ENCODE results near the gene BTBD2.

Gene BTBD2
- 44.4 to 61.8 (median 49.8) reads per million in 3 donors for total RNA-seq

- DNase-seq = peak; percentile 22 to 38 (median 30)
- peaks cover 6% of the 10 kb centered on the region for H3K4me1 ChIP-seq (ENCODE audit: control insufficient read depth, insufficient read depth, low read length, poor library complexity, severe bottlenecking)
- H3K4me3 ChIP-seq (ENCODE audit: insufficient read depth, low read depth, low read length, poor library complexity, severe bottlenecking) = no peak within 1 kb of the TSS
- no peaks in the 10 kb centered on the region for H3K36me3 ChIP-seq (ENCODE audit: control insufficient read depth, insufficient read depth, low read length)
- H3K27me3 ChIP-seq (replicated peaks; ENCODE audit: control insufficient read depth, insufficient read depth, low read length, poor library complexity, severe bottlenecking) = no peaks in the 10 kb centered on the region
- H3K9me3 ChIP-seq (ENCODE audit: control insufficient read depth, low read length) = no peaks in the 10 kb centered on the region
- no peak within 1 kb of the TSS for H3K27ac ChIP-seq (ENCODE audit: insufficient read depth, low read length, poor library complexity, severe bottlenecking)
These were observed at the start of gene BTBD2 for GRCh38 chr19:2015608-2015950. TSS of gene BTBD2 (minus strand) at chr19:2015714. CDS start at chr19:2015703, 11 bp downstream.

- Histone ChIP-seq H3K27ac (ENCODE audit: insufficient read depth, low read length, poor library complexity, severe bottlenecking) (no peak overlapping the region), H3K27me3 (replicated peaks; ENCODE audit: control insufficient read depth, insufficient read depth, low read length, poor library complexity, severe bottlenecking) (no peaks in the 10 kb centered on the region), H3K36me3 (ENCODE audit: control insufficient read depth, insufficient read depth, low read length) (no peaks in the 10 kb centered on the region), H3K4me3 (ENCODE audit: insufficient read depth, low read depth, low read length, poor library complexity, severe bottlenecking) (no peak overlapping the region), H3K4me1 (ENCODE audit: control insufficient read depth, insufficient read depth, low read length, poor library complexity, severe bottlenecking) (peaks cover 19% of the 10 kb centered on the region), H3K9me3 (ENCODE audit: control insufficient read depth, low read length) (no peaks in the 10 kb centered on the region)
- no peak for DNase-seq
These were observed 49.4 kb upstream of the BTBD2 start for GRCh38 chr19:2064788-2065524.

GRCh38 chr19:2064395-2064787 is 48.9 kb upstream of the BTBD2 start:
- no peak overlapping the region for H3K27ac ChIP-seq (ENCODE audit: insufficient read depth, low read length, poor library complexity, severe bottlenecking)
- H3K27me3 ChIP-seq (replicated peaks; ENCODE audit: control insufficient read depth, insufficient read depth, low read length, poor library complexity, severe bottlenecking) = no peaks in the 10 kb centered on the region
- H3K9me3 ChIP-seq (ENCODE audit: control insufficient read depth, low read length) = no peaks in the 10 kb centered on the region
- H3K36me3 ChIP-seq (ENCODE audit: control insufficient read depth, insufficient read depth, low read length) = no peaks in the 10 kb centered on the region
- peaks cover 24% of the 10 kb centered on the region for H3K4me1 ChIP-seq (ENCODE audit: control insufficient read depth, insufficient read depth, low read length, poor library complexity, severe bottlenecking)
- no peak for DNase-seq
- H3K4me3 ChIP-seq (ENCODE audit: insufficient read depth, low read depth, low read length, poor library complexity, severe bottlenecking) = no peak overlapping the region

- Histone ChIP-seq H3K27me3 (replicated peaks; ENCODE audit: control insufficient read depth, insufficient read depth, low read length, poor library complexity, severe bottlenecking) (no peaks in the 10 kb centered on the region), H3K27ac (ENCODE audit: insufficient read depth, low read length, poor library complexity, severe bottlenecking) (no peak overlapping the region), H3K4me1 (ENCODE audit: control insufficient read depth, insufficient read depth, low read length, poor library complexity, severe bottlenecking) (peaks cover 30% of the 10 kb centered on the region), H3K4me3 (ENCODE audit: insufficient read depth, low read depth, low read length, poor library complexity, severe bottlenecking) (no peak overlapping the region), H3K36me3 (ENCODE audit: control insufficient read depth, insufficient read depth, low read length) (no peaks in the 10 kb centered on the region), H3K9me3 (ENCODE audit: control insufficient read depth, low read length) (no peaks in the 10 kb centered on the region)
- DNase-seq = no peak
These were observed 48.3 kb upstream of the BTBD2 start for GRCh38 chr19:2063824-2064223.

- no peak for DNase-seq
- Histone ChIP-seq H3K4me1 (ENCODE audit: control insufficient read depth, insufficient read depth, low read length, poor library complexity, severe bottlenecking) (peaks cover 40% of the 10 kb centered on the region), H3K27ac (ENCODE audit: insufficient read depth, low read length, poor library complexity, severe bottlenecking) (no peak overlapping the region)
These were observed 47.3 kb upstream of the BTBD2 start for GRCh38 chr19:2062770-2063169.

GRCh38 chr19:2062389-2062729 is 46.8 kb upstream of the BTBD2 start:
- no peaks in the 10 kb centered on the region for H3K27me3 ChIP-seq (replicated peaks; ENCODE audit: control insufficient read depth, insufficient read depth, low read length, poor library complexity, severe bottlenecking)
- no peak for DNase-seq
- H3K4me1 ChIP-seq (ENCODE audit: control insufficient read depth, insufficient read depth, low read length, poor library complexity, severe bottlenecking) = peaks cover 44% of the 10 kb centered on the region
- peak overlapping the region; percentile 96 for H3K27ac ChIP-seq (ENCODE audit: insufficient read depth, low read length, poor library complexity, severe bottlenecking)
- no peaks in the 10 kb centered on the region for H3K9me3 ChIP-seq (ENCODE audit: control insufficient read depth, low read length)
- no peaks in the 10 kb centered on the region for H3K36me3 ChIP-seq (ENCODE audit: control insufficient read depth, insufficient read depth, low read length)
- peak overlapping the region; percentile 63 for H3K4me3 ChIP-seq (ENCODE audit: insufficient read depth, low read depth, low read length, poor library complexity, severe bottlenecking)

More at GRCh38 chr19:2062770-2063169, 47.3 kb upstream of the BTBD2 start:
- no peak overlapping the region for H3K4me3 ChIP-seq (ENCODE audit: insufficient read depth, low read depth, low read length, poor library complexity, severe bottlenecking)
- no peaks in the 10 kb centered on the region for H3K36me3 ChIP-seq (ENCODE audit: control insufficient read depth, insufficient read depth, low read length)
- H3K27me3 ChIP-seq (replicated peaks; ENCODE audit: control insufficient read depth, insufficient read depth, low read length, poor library complexity, severe bottlenecking) = no peaks in the 10 kb centered on the region
- H3K9me3 ChIP-seq (ENCODE audit: control insufficient read depth, low read length) = no peaks in the 10 kb centered on the region

GRCh38 chr19:2061495-2062388 is 46.2 kb upstream of the BTBD2 start:
- Histone ChIP-seq H3K4me3 (ENCODE audit: insufficient read depth, low read depth, low read length, poor library complexity, severe bottlenecking) (peak overlapping the region; percentile 63), H3K27ac (ENCODE audit: insufficient read depth, low read length, poor library complexity, severe bottlenecking) (peak overlapping the region; percentile 96), H3K4me1 (ENCODE audit: control insufficient read depth, insufficient read depth, low read length, poor library complexity, severe bottlenecking) (peaks cover 50% of the 10 kb centered on the region), H3K27me3 (replicated peaks; ENCODE audit: control insufficient read depth, insufficient read depth, low read length, poor library complexity, severe bottlenecking) (no peaks in the 10 kb centered on the region), H3K9me3 (ENCODE audit: control insufficient read depth, low read length) (no peaks in the 10 kb centered on the region), H3K36me3 (ENCODE audit: control insufficient read depth, insufficient read depth, low read length) (no peaks in the 10 kb centered on the region)
- DNase-seq = peak; percentile 98 to 99 (median 99)

GRCh38 chr19:2060884-2061494 is 45.5 kb upstream of the BTBD2 start:
- no peak for DNase-seq
- Histone ChIP-seq H3K4me1 (ENCODE audit: control insufficient read depth, insufficient read depth, low read length, poor library complexity, severe bottlenecking) (peaks cover 57% of the 10 kb centered on the region), H3K36me3 (ENCODE audit: control insufficient read depth, insufficient read depth, low read length) (no peaks in the 10 kb centered on the region), H3K27ac (ENCODE audit: insufficient read depth, low read length, poor library complexity, severe bottlenecking) (peak overlapping the region; percentile 96), H3K9me3 (ENCODE audit: control insufficient read depth, low read length) (no peaks in the 10 kb centered on the region), H3K4me3 (ENCODE audit: insufficient read depth, low read depth, low read length, poor library complexity, severe bottlenecking) (peak overlapping the region; percentile 54), H3K27me3 (replicated peaks; ENCODE audit: control insufficient read depth, insufficient read depth, low read length, poor library complexity, severe bottlenecking) (no peaks in the 10 kb centered on the region)

- Histone ChIP-seq H3K4me1 (ENCODE audit: control insufficient read depth, insufficient read depth, low read length, poor library complexity, severe bottlenecking) (peaks cover 64% of the 10 kb centered on the region), H3K36me3 (ENCODE audit: control insufficient read depth, insufficient read depth, low read length) (no peaks in the 10 kb centered on the region), H3K27ac (ENCODE audit: insufficient read depth, low read length, poor library complexity, severe bottlenecking) (peak overlapping the region; percentile 96), H3K9me3 (ENCODE audit: control insufficient read depth, low read length) (no peaks in the 10 kb centered on the region), H3K27me3 (replicated peaks; ENCODE audit: control insufficient read depth, insufficient read depth, low read length, poor library complexity, severe bottlenecking) (no peaks in the 10 kb centered on the region), H3K4me3 (ENCODE audit: insufficient read depth, low read depth, low read length, poor library complexity, severe bottlenecking) (no peak overlapping the region)
- no peak for DNase-seq
These were observed 44.1 kb upstream of the BTBD2 start for GRCh38 chr19:2059422-2060201.

All from effector memory CD4-positive, alpha-beta T cell (primary cell).